Transverse colon (tissue), 4 donors: ENCODE results near the gene STK10. TPM values are rescaled to one million over a fixed set of nuclear protein-coding genes. Genes with fewer than 3 reads are reported as not detected.

Source experiments
- DNase-seq: peaks from one replicate; pipeline ENCODE4 v3.0.0-alpha.2; 2019
- H3K27ac ChIP-seq, 4 donors: fragments of 200-600 bp; sonication (generic); 2 replicates each; pipeline ENCODE4 v1.5.1; 2016 to 2018; ENCODE audit warnings: inconsistent platforms in 4 of 4
- H3K27me3 ChIP-seq: fragments of 200-600 bp; sonication (generic); 2 replicates; pipeline ENCODE4 v1.5.1; 2017; ENCODE audit warnings: inconsistent platforms
- H3K36me3 ChIP-seq, 4 donors: fragments of 200-600 bp; sonication (generic); 2 replicates each; pipeline ENCODE4 v1.5.1; 2017 to 2019; ENCODE audit warnings: inconsistent platforms in 4 of 4
- H3K4me1 ChIP-seq, 4 donors: fragments of 200-600 bp; sonication (generic); 2 replicates each; pipeline ENCODE4 v1.5.1; 2017 to 2020; ENCODE audit warnings: inconsistent platforms in 4 of 4
- H3K4me3 ChIP-seq, 4 donors: fragments of 200-600 bp; sonication (generic); 1 replicate in 1 of 4; 2 replicates in 3 of 4; pipeline versions ENCODE4 v1.5.1 to v1.6.1; 2017 to 2019; ENCODE audit warnings: inconsistent platforms in 4 of 4
- H3K9me3 ChIP-seq, 2 donors: fragments of 200-600 bp; sonication (generic); 2 replicates each; pipeline ENCODE4 v1.5.1; 2017 to 2019; ENCODE audit warnings: inconsistent platforms in 2 of 2
- CTCF ChIP-seq, 5 experiments: fragments of 200-600 bp in 3 of 5; fragments of 450-650 bp in 2 of 5; sonication (generic) in 3 of 5; IDR thresholded peaks; 1 replicate in 2 of 5; 2 replicates in 3 of 5; pipeline ENCODE4 v1.5.1; 2016 to 2017; ENCODE audit warnings: antibody characterized with exemption in 5 of 5, inconsistent platforms in 3 of 5, mild to moderate bottlenecking in 2 of 5, moderate library complexity in 1 of 5
- EP300 ChIP-seq: sonication (generic); formaldehyde crosslinking; IDR thresholded peaks from one replicate; pipeline ENCODE4 v1.6.1; 2017; ENCODE audit warnings: antibody characterized with exemption, low read depth
- POLR2A ChIP-seq: fragments of 450-650 bp; IDR thresholded peaks from one replicate; pipeline ENCODE4 v1.6.1; 2016; ENCODE audit warnings: antibody characterized with exemption, mild to moderate bottlenecking, moderate library complexity
- POLR2AphosphoS5 ChIP-seq, 3 donors: sonication (generic); formaldehyde crosslinking; IDR thresholded peaks; one replicate each; pipeline ENCODE4 v1.6.1; 2016; ENCODE audit warnings: antibody characterized with exemption in 3 of 3
- WGBS, 2 donors: methylation state at CpG; one replicate each; pipeline ENCODE4 v1.1.5; 2018; ENCODE audit warnings: low coverage in 1 of 2; 5-methylcytosine and 5-hydroxymethylcytosine counted together
- in situ Hi-C, 4 donors: fragments of 200-750 bp; cut with MboI; loops; one replicate each; pipeline versions ENCODE4 v1.15.0 to v1.15.1; 2017; ENCODE audit warnings: low sequenced_read_pairs in 3 of 4, low pct_ligation_motif_present in 1 of 4, low pct_unique_long_range_greater_than_20kb in 1 of 4
- intact Hi-C: fragments of 100-400 bp; cut with DNase I; formaldehyde crosslinking; loops from one replicate; pipeline ENCODE4 v1.15.1; 2023; ENCODE audit warnings: low total_unique reads
- total RNA-seq, 4 donors: library from RNA; depleted of rRNA; stranded (reverse); fragments of >200 nt; gene quantifications; one replicate each; pipeline ENCODE4 v1.1.0, GENCODE V29; 2016

Gene STK10
- total RNA-seq, 4 donors from 2014 or later, result 21.2 to 207 (median 49.3) TPM

- intact Hi-C loops (no loop called here), in situ Hi-C loops (no loop called here)
- TF ChIP-seq CTCF (IDR thresholded peaks at IDR 0.05) (no peak), POLR2A (no peak), EP300 (no peak), POLR2AphosphoS5 (IDR thresholded peaks at IDR 0.05) (no peak)
- 100% methylated on average over 5 of the region's 5 CpGs; no CpG with 5 or more reads in 1 of the 2 donors for WGBS, 2 donors
- no peaks in the 10 kb centered on the region for H3K9me3 ChIP-seq
- no peaks in the 10 kb centered on the region for H3K27me3 ChIP-seq
- H3K4me1 ChIP-seq, result peaks cover 0 to 11% (median 3%) of the 10 kb centered on the region in 4 donors
- DNase-seq, result no peak
- no peaks in the 10 kb centered on the region for H3K36me3 ChIP-seq
- H3K4me3 ChIP-seq, result no peak overlapping the region
- no peak overlapping the region for H3K27ac ChIP-seq
Measured at GRCh38 chr5:172127581-172127980, 60.4 kb downstream of the STK10 start.

- no peak overlapping the region for H3K27ac ChIP-seq
- no peaks in the 10 kb centered on the region for H3K36me3 ChIP-seq
- intact Hi-C loops (no loop called here), in situ Hi-C loops (loop anchor here in 1 of 4 donors (25.0 kb wide), 1 partner anchor 164 kb away; the partner anchor contains the start of gene UBTD2)
- H3K4me1 ChIP-seq, result peaks cover 0 to 14% (median 4%) of the 10 kb centered on the region in 4 donors
- no peaks in the 10 kb centered on the region for H3K27me3 ChIP-seq
- 9 to 45% methylated on average over 2 to 4 of the region's 4 CpGs for WGBS, 2 donors
- TF ChIP-seq POLR2A, result no peak
- peak in 1 of 5 experiments; percentile 28 for TF ChIP-seq CTCF (IDR thresholded peaks at IDR 0.05)
- H3K9me3 ChIP-seq, result no peaks in the 10 kb centered on the region
- DNase-seq, result peak; percentile 47
- H3K4me3 ChIP-seq, result no peak overlapping the region
Measured at GRCh38 chr5:172123269-172123692, 64.7 kb downstream of the STK10 start.

- TF ChIP-seq EP300 (no peak), POLR2AphosphoS5 (IDR thresholded peaks at IDR 0.05) (no peak), CTCF (IDR thresholded peaks at IDR 0.05) (no peak), POLR2A (no peak)
- Histone ChIP-seq H3K27ac (no peak overlapping the region), H3K4me1 (peaks cover 0 to 14% (median 6%) of the 10 kb centered on the region in 4 donors), H3K27me3 (no peaks in the 10 kb centered on the region), H3K9me3 (no peaks in the 10 kb centered on the region), H3K4me3 (no peak overlapping the region), H3K36me3 (no peaks in the 10 kb centered on the region)
- WGBS, 2 donors, result 40 to 86% methylated on average over 1 to 11 of the region's 12 CpGs
- in situ Hi-C loops (loop anchor here in 2 of 4 donors (10.0 to 25.0 kb wide), 2 partner anchors 167 to 175 kb away; partner anchors contain the start of gene UBTD2 (in 1 of the 2)), intact Hi-C loops (no loop called here)
- DNase-seq, result no peak
Measured at GRCh38 chr5:172119921-172120688, 67.9 kb downstream of the STK10 start.

GRCh38 chr5:172118891-172119290, 69.1 kb downstream of the STK10 start:
- H3K27ac ChIP-seq, result no peak overlapping the region
- WGBS, 2 donors, result 90 to 96% methylated on average over 5 to 11 of the region's 11 CpGs

More at GRCh38 chr5:172118891-172119290, 69.1 kb downstream of the STK10 start:
- in situ Hi-C loops, result loop anchor here in 2 of 4 donors (10.0 to 25.0 kb wide), 2 partner anchors 168 to 176 kb away; partner anchors contain the start of gene UBTD2 (in 1 of the 2)
- no peak for DNase-seq
- Histone ChIP-seq H3K36me3 (no peaks in the 10 kb centered on the region), H3K9me3 (no peaks in the 10 kb centered on the region), H3K4me3 (no peak overlapping the region), H3K4me1 (peaks cover 0 to 16% (median 6%) of the 10 kb centered on the region in 4 donors), H3K27me3 (no peaks in the 10 kb centered on the region)
- intact Hi-C loops, result no loop called here
- TF ChIP-seq CTCF (IDR thresholded peaks at IDR 0.05) (no peak), POLR2AphosphoS5 (IDR thresholded peaks at IDR 0.05) (no peak), POLR2A (no peak), EP300 (no peak)
